Muscle of leg (tissue), 11 donors: ENCODE data around the gene SPNS2. TPM values are rescaled to one million over a fixed set of nuclear protein-coding genes. Genes with fewer than 3 reads are reported as not detected.

Experiments used
- DNase-seq: peaks from one replicate; pipeline ENCODE4 v3.0.0; 2013
- H3K27ac ChIP-seq: one replicate; pipeline ENCODE4 v1.5.1; 2013; ENCODE audit warnings: mild to moderate bottlenecking, low read length, control low read depth
- H3K27me3 ChIP-seq: one replicate; pipeline ENCODE4 v1.6.1; 2013; ENCODE audit warnings: low read length; ENCODE audit not compliant: control insufficient read depth, insufficient read depth
- H3K36me3 ChIP-seq: one replicate; pipeline ENCODE4 v1.6.1; 2013; ENCODE audit warnings: low read length; ENCODE audit not compliant: control insufficient read depth, insufficient read depth
- H3K4me1 ChIP-seq: one replicate; pipeline ENCODE4 v1.6.1; 2013; ENCODE audit warnings: low read length; ENCODE audit not compliant: control insufficient read depth, insufficient read depth
- H3K4me3 ChIP-seq: one replicate; pipeline ENCODE4 v1.5.1; 2013; ENCODE audit warnings: low read length, control low read depth
- H3K9me3 ChIP-seq: replicated peaks from 2 replicates; pipeline ENCODE4 v1.6.1; 2013; ENCODE audit warnings: low read depth, low read length; ENCODE audit not compliant: control insufficient read depth
- WGBS: methylation state at CpG from one replicate; pipeline ENCODE4 v1.1.5; 2013; ENCODE audit warnings: missing lambda C conversion rate; ENCODE audit not compliant: insufficient coverage; 5-methylcytosine and 5-hydroxymethylcytosine counted together
- polyA plus RNA-seq, 8 donors: library from polyadenylated mRNA; unstranded; fragments of 120-200 nt; gene quantifications; one replicate each; pipeline versions ENCODE4 v1.2.1 to v1.2.3, GENCODE V29; 2013; ENCODE audit warnings: inconsistent platforms in 1 of 8, low replicate concordance in 1 of 8; ENCODE audit not compliant: insufficient read length in 8 of 8, insufficient read depth in 1 of 8
- total RNA-seq: library from RNA; stranded (reverse); fragments of 120-200 nt; gene quantifications from one replicate; pipeline ENCODE4 v1.2.4, GENCODE V29; 2013

The SPNS2 gene
- total and polyA plus RNA-seq, 9 donors = 5.0 to 9.7 (median 8.2) TPM

- no peaks in the 10 kb centered on the region for H3K27me3 ChIP-seq
- no peaks in the 10 kb centered on the region for H3K36me3 ChIP-seq
- H3K4me1 ChIP-seq = peaks cover 32% of the 10 kb centered on the region
- no peak overlapping the region for H3K4me3 ChIP-seq
- H3K27ac ChIP-seq = no peak overlapping the region
- H3K9me3 ChIP-seq = no peaks in the 10 kb centered on the region
- 45% methylated on average over 4 of the region's 13 CpGs for WGBS
- no peak for DNase-seq
Measured at GRCh38 chr17:4479982-4480751, 18.5 kb upstream of the SPNS2 start.

DNA sequence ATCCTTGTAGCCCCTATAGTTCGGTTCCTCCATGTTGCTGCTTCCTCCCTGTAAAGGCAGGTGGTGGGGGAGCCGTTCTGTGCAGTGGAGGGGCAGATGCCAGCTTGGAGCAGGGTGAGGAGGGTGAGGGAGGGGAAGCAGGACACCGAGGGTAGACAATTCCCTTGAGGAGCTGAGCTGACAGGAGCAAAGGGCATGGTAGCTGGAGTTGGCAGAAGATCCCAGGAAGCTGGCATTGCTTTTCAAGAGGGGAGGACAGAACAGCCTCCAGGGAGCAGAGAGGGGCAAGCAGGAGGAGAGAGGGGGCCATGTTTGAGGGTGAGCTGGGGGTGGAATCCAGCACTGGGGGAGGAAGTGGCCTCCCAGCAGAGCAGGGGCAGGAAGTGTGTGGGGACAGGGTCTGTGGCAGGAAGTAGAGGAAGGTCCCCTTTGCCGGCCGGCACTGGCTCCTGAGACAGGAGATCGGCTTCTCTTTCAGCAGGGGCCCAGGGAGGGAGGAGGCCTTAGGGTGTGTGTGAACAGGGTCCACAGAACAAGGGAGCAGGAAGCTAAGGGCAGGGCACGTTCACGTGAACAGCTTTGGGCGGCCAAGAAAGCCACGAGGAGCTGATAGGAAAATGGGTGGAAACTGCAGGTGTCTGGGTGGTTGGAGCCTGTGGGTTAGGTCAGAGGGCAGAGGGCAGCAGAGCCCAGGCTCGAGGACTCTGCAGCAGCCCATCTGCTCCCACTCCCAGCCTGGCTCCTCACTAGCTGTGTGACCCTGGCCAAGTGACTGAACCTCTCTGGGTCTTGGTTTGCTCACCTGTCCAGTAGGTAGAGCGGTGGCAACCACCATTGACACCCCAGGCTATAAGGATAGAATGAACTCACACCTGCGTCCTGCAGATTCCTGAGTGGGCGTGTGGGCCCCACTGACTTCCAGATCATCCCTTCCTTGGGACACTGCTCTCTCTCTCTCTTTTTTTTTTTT is 17.5 kb upstream of the SPNS2 start:
- no peak overlapping the region for H3K27ac ChIP-seq
- WGBS = 36% methylated on average over 11 of the region's 14 CpGs
- H3K36me3 ChIP-seq = no peaks in the 10 kb centered on the region
- H3K4me3 ChIP-seq = no peak overlapping the region
- no peaks in the 10 kb centered on the region for H3K27me3 ChIP-seq
- H3K9me3 ChIP-seq = no peaks in the 10 kb centered on the region
- no peak for DNase-seq
- H3K4me1 ChIP-seq = peaks cover 23% of the 10 kb centered on the region

DNA sequence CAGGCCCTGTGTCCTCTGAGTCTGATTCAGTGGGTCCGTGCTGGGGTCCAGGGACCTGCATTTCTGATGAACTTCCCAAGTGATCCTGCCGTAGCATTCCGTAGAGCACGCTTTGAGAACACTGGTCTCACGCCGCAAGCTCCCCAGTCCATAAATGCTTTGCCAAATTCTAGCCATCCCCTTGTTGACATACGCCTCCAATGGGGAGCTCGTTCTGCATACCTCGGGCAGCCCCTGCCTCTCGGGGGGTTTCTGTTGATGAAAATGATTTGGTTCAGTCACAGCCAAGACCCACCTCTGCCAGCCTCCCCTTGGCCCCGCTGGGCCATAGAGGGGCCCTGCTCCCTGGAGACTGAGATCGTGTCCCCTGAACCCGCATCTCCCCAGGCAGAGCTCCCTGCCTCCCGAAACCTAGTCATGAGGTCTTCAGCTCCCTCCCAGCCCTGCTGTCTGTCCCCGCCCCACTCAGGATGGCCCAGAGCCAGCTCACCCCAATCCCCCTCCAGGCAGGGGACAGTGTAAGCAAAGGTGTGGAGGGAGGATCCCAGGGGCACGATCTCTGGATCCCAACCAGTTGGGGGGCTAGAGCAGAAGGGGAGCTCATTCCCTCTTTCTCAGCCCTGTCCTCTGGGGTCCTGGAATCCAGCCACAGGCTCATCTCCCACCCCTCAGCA is 16.2 kb upstream of the SPNS2 start:
- peaks cover 12% of the 10 kb centered on the region for H3K4me1 ChIP-seq
- H3K27me3 ChIP-seq = no peaks in the 10 kb centered on the region
- no peak overlapping the region for H3K27ac ChIP-seq
- H3K9me3 ChIP-seq = no peaks in the 10 kb centered on the region
- H3K36me3 ChIP-seq = no peaks in the 10 kb centered on the region
- H3K4me3 ChIP-seq = no peak overlapping the region
- 65% methylated on average over 8 of the region's 16 CpGs for WGBS
- no peak for DNase-seq

DNA sequence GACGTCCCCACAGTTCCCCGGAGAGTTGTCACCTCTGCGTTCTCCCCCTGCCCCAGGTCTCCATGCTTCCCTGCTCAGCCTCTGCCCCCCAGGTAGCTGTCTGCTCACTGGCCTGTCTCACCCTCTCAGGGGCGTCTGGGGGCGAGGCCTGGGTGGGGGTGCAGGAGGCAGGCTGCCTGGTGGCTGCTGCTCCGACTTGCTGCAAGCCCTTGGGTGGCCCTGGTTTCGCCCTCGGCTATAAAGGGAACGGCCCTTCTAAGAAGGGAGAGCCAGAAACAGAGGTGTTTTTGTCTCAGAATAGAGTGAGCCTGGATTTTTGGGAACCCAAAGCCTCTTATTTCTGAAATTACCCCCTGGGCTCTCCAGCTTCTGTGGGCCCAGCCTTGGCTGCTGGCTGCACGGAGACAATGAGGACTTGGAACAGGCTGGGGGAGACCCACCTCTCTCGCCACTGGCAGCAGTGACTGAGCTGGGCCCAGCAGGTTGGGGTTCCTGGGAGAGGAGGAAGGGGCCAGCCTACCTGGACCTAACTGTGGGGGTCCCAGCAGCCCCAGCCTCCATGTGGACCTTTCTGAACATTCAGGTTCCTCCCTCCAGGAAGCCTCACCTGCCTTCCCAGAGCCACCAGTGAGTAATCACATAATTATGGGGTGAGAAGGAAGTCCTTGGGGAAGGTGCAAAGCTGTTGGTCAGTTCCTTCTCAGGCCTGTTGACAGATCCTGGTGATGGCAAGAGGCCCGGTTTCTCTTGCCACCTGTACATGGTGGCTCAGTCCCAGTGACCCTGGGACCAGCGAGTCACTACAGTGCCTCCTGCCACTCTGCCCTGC is 15.5 kb upstream of the SPNS2 start:
- H3K36me3 ChIP-seq = no peaks in the 10 kb centered on the region
- H3K4me3 ChIP-seq = no peak overlapping the region
- 53% methylated on average over 8 of the region's 13 CpGs for WGBS
- no peaks in the 10 kb centered on the region for H3K27me3 ChIP-seq
- no peak overlapping the region for H3K27ac ChIP-seq
- DNase-seq = no peak
- H3K4me1 ChIP-seq = peaks cover 15% of the 10 kb centered on the region
- no peaks in the 10 kb centered on the region for H3K9me3 ChIP-seq

DNA sequence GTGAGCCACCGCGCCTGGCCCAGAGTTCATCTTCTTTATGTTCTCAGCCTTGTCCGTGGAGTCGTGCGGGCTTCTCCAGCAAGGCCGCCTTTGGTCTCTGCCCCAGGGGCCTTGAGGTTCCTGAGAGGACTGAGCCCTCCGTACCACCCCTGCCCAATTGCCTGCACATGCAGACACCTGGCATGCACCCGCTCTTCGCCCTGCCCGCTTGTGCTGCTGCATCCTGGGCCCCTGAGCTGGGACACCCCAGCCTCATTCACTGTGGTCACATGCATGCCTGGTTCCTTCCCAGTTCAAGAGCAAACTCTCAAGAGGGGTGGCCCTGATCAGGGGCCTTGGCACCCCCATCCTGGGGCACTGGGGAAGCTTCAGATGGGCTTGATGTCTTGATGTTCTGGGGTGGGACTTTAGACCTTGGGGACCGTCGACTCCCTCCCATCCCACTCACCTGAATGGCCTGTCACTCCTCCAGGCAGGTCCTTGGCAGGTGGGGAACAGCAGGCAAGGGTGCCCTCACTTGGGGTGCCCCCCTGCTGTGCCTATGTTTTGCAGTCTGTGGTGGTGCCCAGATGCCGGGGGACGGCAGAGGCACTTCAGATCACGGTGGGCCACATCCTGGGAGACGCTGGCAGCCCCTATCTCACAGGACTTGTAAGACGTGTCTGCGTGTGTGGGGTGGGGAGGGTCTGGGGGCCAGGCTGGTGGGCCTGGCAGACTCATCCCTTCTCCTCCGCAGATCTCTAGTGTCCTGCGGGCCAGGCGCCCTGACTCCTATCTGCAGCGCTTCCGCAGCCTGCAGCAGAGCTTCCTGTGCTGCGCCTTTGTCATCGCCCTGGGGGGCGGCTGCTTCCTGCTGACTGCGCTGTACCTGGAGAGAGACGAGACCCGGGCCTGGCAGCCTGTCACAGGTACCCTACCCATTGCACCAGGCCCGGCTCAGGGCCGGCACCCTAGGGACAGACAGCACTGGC is 12.7 kb upstream of the SPNS2 start:
- peaks cover 3% of the 10 kb centered on the region for H3K27me3 ChIP-seq
- peaks cover 10% of the 10 kb centered on the region for H3K4me1 ChIP-seq
- H3K4me3 ChIP-seq = no peak overlapping the region
- H3K9me3 ChIP-seq = no peaks in the 10 kb centered on the region
- no peaks in the 10 kb centered on the region for H3K36me3 ChIP-seq
- WGBS = 83% methylated on average over 21 of the region's 31 CpGs
- no peak for DNase-seq
- H3K27ac ChIP-seq = no peak overlapping the region

GRCh38 chr17:4487296-4487695 is 11.4 kb upstream of the SPNS2 start:
- no peak overlapping the region for H3K27ac ChIP-seq
- 70% methylated on average over 7 of the region's 8 CpGs for WGBS
- peaks cover 3% of the 10 kb centered on the region for H3K4me1 ChIP-seq
- peaks cover 3% of the 10 kb centered on the region for H3K27me3 ChIP-seq
- H3K36me3 ChIP-seq = no peaks in the 10 kb centered on the region
- no peak overlapping the region for H3K4me3 ChIP-seq
- DNase-seq = no peak
- H3K9me3 ChIP-seq = no peaks in the 10 kb centered on the region

DNA sequence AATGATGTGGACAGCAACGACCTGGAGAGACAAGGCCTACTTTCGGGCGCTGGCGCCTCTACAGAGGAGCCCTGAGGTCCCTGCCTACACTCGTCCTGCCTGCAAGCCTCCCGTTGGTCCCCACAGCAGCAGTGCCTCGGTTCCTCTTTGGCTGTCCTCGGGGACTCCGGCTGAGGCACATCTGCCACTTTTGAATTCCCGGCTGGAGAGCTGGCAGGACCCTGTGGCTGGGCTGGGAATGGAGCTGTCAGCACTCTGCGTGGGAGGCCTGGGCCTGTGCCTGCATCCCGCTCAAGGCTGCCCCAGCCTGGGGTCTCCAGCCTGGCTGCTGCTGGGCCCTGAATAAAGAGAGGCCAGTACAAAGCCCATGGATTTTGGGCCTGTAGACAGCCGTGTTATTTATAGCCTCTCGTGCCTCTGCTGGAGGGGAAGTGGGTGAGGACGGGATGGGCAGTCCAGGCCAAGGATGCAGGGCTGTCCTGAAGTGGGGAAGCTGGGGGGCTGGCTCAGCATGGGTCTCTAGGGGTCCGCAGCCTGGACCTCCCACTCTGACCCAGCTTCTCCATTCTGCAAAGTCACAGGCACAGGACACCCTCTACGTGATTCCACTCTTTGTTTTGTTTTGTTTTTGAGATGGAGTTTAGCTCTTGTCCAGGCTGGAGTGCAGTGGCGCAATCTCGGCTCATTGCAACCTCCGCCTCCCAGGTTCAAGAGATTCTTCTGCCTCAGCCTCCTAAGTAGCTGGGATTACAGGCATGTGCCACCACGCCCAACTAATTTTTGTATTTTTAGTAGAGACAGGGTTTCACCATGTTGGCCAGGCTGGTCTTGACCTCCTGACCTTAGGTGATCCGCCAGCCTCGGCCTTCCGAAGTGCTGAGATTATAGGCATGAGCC is 10.6 kb upstream of the SPNS2 start:
- no peaks in the 10 kb centered on the region for H3K36me3 ChIP-seq
- no peak overlapping the region for H3K27ac ChIP-seq
- no peak for DNase-seq
- no peak overlapping the region for H3K4me3 ChIP-seq
- peaks cover 3% of the 10 kb centered on the region for H3K27me3 ChIP-seq
- peaks cover 3% of the 10 kb centered on the region for H3K4me1 ChIP-seq
- 52% methylated on average over 18 of the region's 24 CpGs for WGBS
- no peaks in the 10 kb centered on the region for H3K9me3 ChIP-seq

GRCh38 chr17:4488989-4489595 is 9.6 kb upstream of the SPNS2 start:
- DNase-seq = no peak
- Histone ChIP-seq H3K36me3 (no peaks in the 10 kb centered on the region), H3K9me3 (no peaks in the 10 kb centered on the region), H3K27me3 (peaks cover 3% of the 10 kb centered on the region), H3K4me3 (no peak overlapping the region), H3K4me1 (peaks cover 3% of the 10 kb centered on the region), H3K27ac (no peak overlapping the region)
- 83% methylated on average over 12 of the region's 15 CpGs for whole genome bisulfite sequencing
